Sigmoid colon (tissue), 4 donors: Measurements from ENCODE around the gene KCNN1.

Experiments used
- POLR2A ChIP-seq, 2 donors: fragments of 450-650 bp; IDR thresholded peaks; one replicate each; pipeline ENCODE4 v1.6.1; 2016; ENCODE audit warnings: antibody characterized with exemption in 2 of 2, mild to moderate bottlenecking in 2 of 2, moderate library complexity in 2 of 2
- POLR2AphosphoS5 ChIP-seq, 4 donors: sonication (generic); formaldehyde crosslinking; IDR thresholded peaks; one replicate each; pipeline ENCODE4 v1.6.1; 2017; ENCODE audit warnings: antibody characterized with exemption in 4 of 4
- TF ChIP-seq, protein P1 (sequence below), 4 experiments: fragments of 450-650 bp in 3 of 4; fragments of 200-600 bp in 1 of 4; IDR thresholded peaks; one replicate each; pipeline ENCODE4 v1.5.1; 2016 to 2019; ENCODE audit warnings: antibody characterized with exemption in 4 of 4, mild to moderate bottlenecking in 3 of 4, moderate library complexity in 2 of 4

DNA sequence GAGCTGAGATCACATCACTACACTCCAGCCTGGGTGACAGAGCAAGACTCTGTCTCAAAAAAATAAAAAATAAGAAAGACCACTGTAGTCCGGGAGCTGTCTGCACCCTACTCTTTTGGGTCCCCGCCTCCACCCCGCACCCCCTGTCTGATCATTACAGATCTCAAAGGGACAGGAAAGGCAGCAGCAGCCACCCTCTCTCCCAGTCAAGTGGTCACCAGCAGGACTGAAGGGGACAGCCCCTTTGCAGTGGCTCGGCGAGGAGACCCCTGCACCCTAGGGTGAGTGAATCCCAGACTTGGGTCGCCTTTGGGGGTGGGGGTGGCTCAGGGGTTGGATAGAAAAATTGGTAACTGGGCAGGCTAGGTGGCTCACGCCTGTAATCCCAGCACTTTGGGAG, 12.5 kb upstream of the KCNN1 start:
- TF ChIP-seq POLR2A (IDR thresholded peaks at IDR 0.05) (no peak), POLR2AphosphoS5 (IDR thresholded peaks at IDR 0.05) (no peak)
- TF ChIP-seq, protein P1, sequence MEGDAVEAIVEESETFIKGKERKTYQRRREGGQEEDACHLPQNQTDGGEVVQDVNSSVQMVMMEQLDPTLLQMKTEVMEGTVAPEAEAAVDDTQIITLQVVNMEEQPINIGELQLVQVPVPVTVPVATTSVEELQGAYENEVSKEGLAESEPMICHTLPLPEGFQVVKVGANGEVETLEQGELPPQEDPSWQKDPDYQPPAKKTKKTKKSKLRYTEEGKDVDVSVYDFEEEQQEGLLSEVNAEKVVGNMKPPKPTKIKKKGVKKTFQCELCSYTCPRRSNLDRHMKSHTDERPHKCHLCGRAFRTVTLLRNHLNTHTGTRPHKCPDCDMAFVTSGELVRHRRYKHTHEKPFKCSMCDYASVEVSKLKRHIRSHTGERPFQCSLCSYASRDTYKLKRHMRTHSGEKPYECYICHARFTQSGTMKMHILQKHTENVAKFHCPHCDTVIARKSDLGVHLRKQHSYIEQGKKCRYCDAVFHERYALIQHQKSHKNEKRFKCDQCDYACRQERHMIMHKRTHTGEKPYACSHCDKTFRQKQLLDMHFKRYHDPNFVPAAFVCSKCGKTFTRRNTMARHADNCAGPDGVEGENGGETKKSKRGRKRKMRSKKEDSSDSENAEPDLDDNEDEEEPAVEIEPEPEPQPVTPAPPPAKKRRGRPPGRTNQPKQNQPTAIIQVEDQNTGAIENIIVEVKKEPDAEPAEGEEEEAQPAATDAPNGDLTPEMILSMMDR (IDR thresholded peaks at IDR 0.05) = no peak
